H1 (cell line): ENCODE data around the gene FOSL1. TPM values are rescaled to one million over a fixed set of nuclear protein-coding genes. Genes with fewer than 3 reads are reported as not detected.

Experiments
- CTCF ChIA-PET: fragments of 300-600 bp; sonication (Branson Sonifier 250); formaldehyde crosslinking; loops from one replicate; lab custom pipeline; 2021; ENCODE audit not compliant: partially characterized antibody; lab: Charles Lee
- POLR2A ChIA-PET: fragments of 300-600 bp; sonication (Branson Sonifier 250); formaldehyde crosslinking; loops from one replicate; lab custom pipeline; 2021; ENCODE audit warnings: inconsistent platforms; ENCODE audit not compliant: partially characterized antibody; lab: Charles Lee
- DNase-seq, 2 experiments: peaks; one replicate each; pipeline versions ENCODE4 v3.0.0 to v3.0.0-alpha.2; 2010 to 2022; ENCODE audit warnings: low spot score in 2 of 2, low read depth in 1 of 2, mixed read lengths in 1 of 2
- FAIRE-seq: peaks from 2 replicates; lab custom pipeline; 2011; peaks lifted over from hg19 to GRCh38; lab: Jason Lieb, UNC
- H2AFZ ChIP-seq: 2 replicates; pipeline ENCODE4 v1.8.1; 2012; ENCODE audit warnings: low read length, inconsistent platforms
- H2AK5ac ChIP-seq: 2 replicates; pipeline ENCODE4 v1.6.1; 2013; ENCODE audit warnings: low read depth, low read length
- H2BK120ac ChIP-seq: replicated peaks from 2 replicates; pipeline ENCODE3; 2013; ENCODE audit warnings: low read depth, low read length, inconsistent platforms
- H2BK12ac ChIP-seq: 2 replicates; pipeline ENCODE4 v1.6.1; 2013; ENCODE audit warnings: low read depth, low read length
- H2BK15ac ChIP-seq: 2 replicates; pipeline ENCODE4 v1.6.1; 2013; ENCODE audit warnings: low read length
- H2BK20ac ChIP-seq: 2 replicates; pipeline ENCODE4 v1.6.1; 2013; ENCODE audit warnings: low read length
- H2BK5ac ChIP-seq: 2 replicates; pipeline ENCODE4 v1.6.1; 2013; ENCODE audit warnings: low read depth, low read length
- H3K14ac ChIP-seq: 2 replicates; pipeline ENCODE4 v1.6.1; 2013; ENCODE audit warnings: inconsistent platforms; ENCODE audit not compliant: insufficient read length
- H3K18ac ChIP-seq: 2 replicates; pipeline ENCODE4 v1.6.1; 2013; ENCODE audit warnings: low read length; ENCODE audit errors: extremely low read depth
- H3K23ac ChIP-seq: 2 replicates; pipeline ENCODE4 v1.6.1; 2013; ENCODE audit warnings: inconsistent platforms; ENCODE audit not compliant: insufficient read length
- H3K23me2 ChIP-seq: 2 replicates; pipeline ENCODE4 v1.6.1; 2013; ENCODE audit warnings: low read depth, low read length
- H3K27ac ChIP-seq: 2 replicates; pipeline ENCODE4 v1.6.1; 2011; ENCODE audit warnings: low read depth, low read length, inconsistent platforms
- H3K27me3 ChIP-seq, 4 experiments: replicated peaks in 1 of 4; 1 replicate in 1 of 4; 2 replicates in 3 of 4; pipeline versions ENCODE4 v1.6.1 to v1.8.1; 2011 to 2013; ENCODE audit warnings: low read length in 3 of 4, mild to moderate bottlenecking in 3 of 4, inconsistent platforms in 2 of 4, mixed read lengths in 2 of 4, moderate library complexity in 1 of 4; ENCODE audit not compliant: control insufficient read depth in 3 of 4, insufficient read depth in 3 of 4; ENCODE audit errors: extremely low read depth in 1 of 4
- H3K36me3 ChIP-seq, 4 experiments: 2 replicates each; pipeline versions ENCODE4 v1.6.1 to v1.8.1; 2011 to 2013; ENCODE audit warnings: mild to moderate bottlenecking in 4 of 4, low read length in 3 of 4, moderate library complexity in 2 of 4, control low read depth in 1 of 4, inconsistent platforms in 1 of 4; ENCODE audit not compliant: insufficient read depth in 4 of 4, control insufficient read depth in 2 of 4
- H3K4ac ChIP-seq: replicated peaks from 2 replicates; pipeline ENCODE3; 2013; ENCODE audit warnings: low read length, low read depth, mixed read lengths, inconsistent platforms; ENCODE audit not compliant: insufficient read length
- H3K4me1 ChIP-seq, 4 experiments: replicated peaks in 1 of 4; 1 replicate in 1 of 4; 2 replicates in 3 of 4; pipeline versions ENCODE4 v1.6.1 to v1.8.1; 2011 to 2013; ENCODE audit warnings: low read length in 3 of 4, inconsistent platforms in 2 of 4, mixed read lengths in 1 of 4; ENCODE audit not compliant: insufficient read depth in 4 of 4, control insufficient read depth in 3 of 4
- H3K4me2 ChIP-seq, 2 experiments: 2 replicates each; pipeline versions ENCODE4 v1.6.1 to v1.8.1; 2011 to 2013; ENCODE audit warnings: low read depth in 2 of 2, low read length in 2 of 2, control low read depth in 1 of 2, inconsistent platforms in 1 of 2, mild to moderate bottlenecking in 1 of 2; ENCODE audit not compliant: insufficient read depth in 1 of 2
- H3K4me3 ChIP-seq, 4 experiments: fragments of 200-600, 300-600 bp in 1 of 4; sonication (generic), shearing (Covaris generic), sonication (Bioruptor Twin) in 1 of 4; 2 replicates each; pipeline versions ENCODE4 v1.5.1 to v1.8.1; 2011 to 2016; ENCODE audit warnings: low read length in 4 of 4, low read depth in 3 of 4, control low read depth in 2 of 4, inconsistent platforms in 2 of 4, mild to moderate bottlenecking in 2 of 4, mixed read lengths in 1 of 4, moderate library complexity in 1 of 4; ENCODE audit not compliant: insufficient read depth in 2 of 4; ENCODE audit errors: extremely low read depth in 1 of 4
- H3K56ac ChIP-seq: replicated peaks from 2 replicates; pipeline ENCODE3; 2013; ENCODE audit warnings: low read depth, mild to moderate bottlenecking, mixed read lengths, low read length, inconsistent platforms; ENCODE audit not compliant: insufficient read length
- H3K79me1 ChIP-seq: 2 replicates; pipeline ENCODE4 v1.6.1; 2013; ENCODE audit warnings: low read depth, low read length, control low read depth
- H3K79me2 ChIP-seq, 2 experiments: 2 replicates each; pipeline versions ENCODE4 v1.6.1 to v1.8.1; 2012 to 2013; ENCODE audit warnings: low read length in 2 of 2, mild to moderate bottlenecking in 2 of 2, inconsistent platforms in 1 of 2; ENCODE audit not compliant: insufficient read depth in 2 of 2, control insufficient read depth in 1 of 2
- H3K9ac ChIP-seq, 4 experiments: replicated peaks in 1 of 4; 1 replicate in 1 of 4; 2 replicates in 3 of 4; pipeline versions ENCODE4 v1.6.1 to v1.8.1; 2011 to 2013; ENCODE audit warnings: low read depth in 3 of 4, low read length in 3 of 4, control low read depth in 2 of 4, mild to moderate bottlenecking in 2 of 4, moderate library complexity in 2 of 4, inconsistent platforms in 1 of 4; ENCODE audit errors: extremely low read depth in 1 of 4
- H3K9me3 ChIP-seq, 2 experiments: 2 replicates each; pipeline versions ENCODE4 v1.6.1 to v1.8.1; 2012 to 2013; ENCODE audit warnings: mild to moderate bottlenecking in 2 of 2, moderate library complexity in 2 of 2, control low read depth in 1 of 2, inconsistent platforms in 1 of 2, low read depth in 1 of 2, low read length in 1 of 2, mixed read lengths in 1 of 2; ENCODE audit not compliant: insufficient read depth in 2 of 2
- H4K20me1 ChIP-seq, 2 experiments: replicated peaks in 1 of 2; 2 replicates each; pipeline versions ENCODE3 to v1.8.1; 2011 to 2013; ENCODE audit warnings: inconsistent platforms in 2 of 2, low read length in 2 of 2, mild to moderate bottlenecking in 1 of 2; ENCODE audit not compliant: insufficient read depth in 2 of 2, control insufficient read depth in 1 of 2
- H4K5ac ChIP-seq: 2 replicates; pipeline ENCODE4 v1.6.1; 2013; ENCODE audit warnings: low read length, low read depth, mixed read lengths, inconsistent platforms; ENCODE audit not compliant: insufficient read length
- H4K8ac ChIP-seq: 2 replicates; pipeline ENCODE4 v1.8.0; 2013; ENCODE audit warnings: mild to moderate bottlenecking, moderate library complexity, low read length, inconsistent platforms; ENCODE audit not compliant: insufficient read depth; ENCODE audit errors: extremely low read depth
- H4K91ac ChIP-seq: replicated peaks from 2 replicates; pipeline ENCODE3; 2013; ENCODE audit warnings: low read length, mixed read lengths, inconsistent platforms; ENCODE audit not compliant: insufficient read length
- POLR2A ChIP-seq, 2 experiments: IDR thresholded peaks; 1 replicate in 1 of 2; 2 replicates in 1 of 2; pipeline ENCODE4 v1.6.1; 2011; ENCODE audit warnings: low read depth in 2 of 2, low read length in 2 of 2, mild to moderate bottlenecking in 2 of 2; ENCODE audit errors: control extremely low read depth in 1 of 2
- RAD21 ChIP-seq, 2 experiments: IDR thresholded peaks in 1 of 2; conservative IDR thresholded peaks in 1 of 2; 2 replicates each; pipeline ENCODE4 v1.6.1; 2011; ENCODE audit warnings: low read depth in 2 of 2, low read length in 2 of 2, improper control_type of control experiment in 1 of 2, inconsistent platforms in 1 of 2, mild to moderate bottlenecking in 1 of 2, moderate library complexity in 1 of 2
- RNF2 ChIP-seq: fragments of 200-900, 300-1000 bp; sonication (generic); IDR thresholded peaks from 2 replicates; pipeline ENCODE4 v1.7.1; 2016; ENCODE audit warnings: borderline replicate concordance, low read depth, mild to moderate bottlenecking, antibody characterized with exemption, low read length; ENCODE audit not compliant: poor library complexity, severe bottlenecking; ENCODE audit errors: missing control alignments
- TAF7 ChIP-seq: optimal IDR thresholded peaks from 2 replicates; pipeline ENCODE3; 2011; ENCODE audit warnings: low read depth, mild to moderate bottlenecking, inconsistent platforms, low read length, moderate library complexity, borderline replicate concordance
- WGBS, 2 experiments: shearing (Covaris generic) in 1 of 2; methylation state at CpG; one replicate each; pipeline versions ENCODE4 v1.1.6 to v1.1.7; 2013 to 2015; ENCODE audit warnings: low lambda C conversion rate in 2 of 2, mixed read lengths in 2 of 2, inconsistent platforms in 1 of 2, low coverage in 1 of 2, missing lambda C conversion rate in 1 of 2; ENCODE audit not compliant: insufficient replicate concordance in 2 of 2, insufficient coverage in 1 of 2, insufficient read length in 1 of 2; ENCODE audit errors: extremely low coverage in 1 of 2, missing lambda C conversion rate in 1 of 2; 5-methylcytosine and 5-hydroxymethylcytosine counted together
- polyA plus RNA-seq, 7 experiments: library from polyadenylated mRNA; depleted of rRNA in 3 of 7; stranded (reverse) in 5 of 7; unstranded in 2 of 7; fragments of >200 nt in 5 of 7; fragments of 200-250 nt in 2 of 7; gene quantifications; 1 replicate in 5 of 7; 2 replicates in 1 of 7; 4 replicates in 1 of 7; pipeline versions ENCODE4 v1.2.1 to v1.2.3, GENCODE V29; 2011 to 2013; ENCODE audit warnings: missing spikeins in 2 of 7, mixed read lengths in 2 of 7
- total RNA-seq: library from RNA; stranded (reverse); fragmentation: NEBNext Ultra II Directional; extraction: Animal tissue kit (Norgen Biotek cat#: 25700); gene quantifications from 2 replicates; pipeline ENCODE4 v1.2.1, GENCODE V29; 2021
- TF ChIP-seq, protein P1 (sequence below): IDR thresholded peaks from 2 replicates; pipeline ENCODE4 v1.6.1; 2012; ENCODE audit warnings: inconsistent platforms
- TF ChIP-seq, protein P2 (sequence below), 3 experiments: IDR thresholded peaks; 1 replicate in 2 of 3; 2 replicates in 1 of 3; pipeline versions ENCODE4 v1.5.1 to v1.6.1; 2011; ENCODE audit warnings: low read length in 3 of 3, mild to moderate bottlenecking in 3 of 3, inconsistent platforms in 2 of 3, low read depth in 1 of 3, moderate library complexity in 1 of 3; ENCODE audit not compliant: insufficient read depth in 1 of 3; ENCODE audit errors: control extremely low read depth in 1 of 3

The FOSL1 gene
- total and polyA plus RNA-seq, 2 of the 8 experiments (the other 6 are each of a cell fraction or from before 2014, with no cell fraction given): 6.3 to 7.2 TPM

DNA sequence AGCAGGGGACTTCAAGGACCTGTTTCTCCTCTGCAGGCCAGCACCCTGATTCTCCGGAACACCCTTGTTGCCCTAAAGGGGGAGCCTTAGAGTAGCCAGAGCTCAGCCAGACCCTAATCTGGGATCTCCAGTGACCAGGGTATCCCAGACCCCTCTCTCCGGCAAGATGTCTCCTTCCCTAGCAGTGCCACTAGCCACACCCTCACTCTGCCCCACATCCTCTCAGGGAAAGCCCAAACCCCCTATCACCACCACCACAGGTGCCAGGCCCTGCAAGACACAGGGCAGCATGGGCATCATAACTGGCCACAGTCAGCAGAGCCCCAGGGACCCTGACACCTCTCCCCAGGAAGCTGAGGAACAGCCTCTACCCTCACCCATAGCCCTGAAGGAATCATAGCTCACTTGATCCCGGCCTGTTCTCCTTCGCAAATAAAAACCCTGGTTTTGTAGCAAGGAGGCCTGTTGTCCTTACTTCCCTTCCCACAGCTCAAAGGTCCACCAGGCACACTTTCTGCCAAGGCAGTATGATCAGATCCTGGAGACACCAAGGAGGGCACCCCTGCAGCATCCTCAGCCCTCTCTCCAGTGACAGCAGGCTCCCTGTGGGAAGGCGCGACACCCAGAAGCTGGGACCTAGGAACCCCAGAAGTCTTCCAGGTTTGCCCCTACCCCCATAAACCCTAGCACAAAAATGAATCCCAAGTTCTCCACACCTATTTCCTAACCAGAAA, 46.8 kb downstream of the FOSL1 start:
- Histone ChIP-seq H3K9ac (no peak overlapping the region), H4K20me1 (peaks cover 29 to 30% of the 10 kb centered on the region in 2 experiments)
- POLR2A ChIA-PET: interaction anchor here (0.7 to 38.3 kb wide), 20 partner anchors 8 to 240 kb away, joined by 3 to 1071 read pairs (median 4); partner anchors contain the start of genes CCDC85B, CFL1, CTSW and EFEMP2
- TF ChIP-seq RNF2 (no peak), POLR2A (IDR thresholded peaks at IDR 0.05; ENCODE audit: control extremely low read depth in 1 of 2, low read depth in 2 of 2, low read length in 2 of 2) (peak in 1 of 2 experiments; percentile 35; a peak in 1 of 3 replicates), RAD21 (IDR thresholded peaks at IDR 0.05 in 1 of 2, conservative IDR thresholded peaks at IDR 0.05 in 1 of 2; ENCODE audit: low read depth in 2 of 2, low read length in 2 of 2) (peak; percentile 15 to 19; a peak in 1 of 4 replicates), TAF7 (peak; percentile 20)
- TF ChIP-seq, protein P1, sequence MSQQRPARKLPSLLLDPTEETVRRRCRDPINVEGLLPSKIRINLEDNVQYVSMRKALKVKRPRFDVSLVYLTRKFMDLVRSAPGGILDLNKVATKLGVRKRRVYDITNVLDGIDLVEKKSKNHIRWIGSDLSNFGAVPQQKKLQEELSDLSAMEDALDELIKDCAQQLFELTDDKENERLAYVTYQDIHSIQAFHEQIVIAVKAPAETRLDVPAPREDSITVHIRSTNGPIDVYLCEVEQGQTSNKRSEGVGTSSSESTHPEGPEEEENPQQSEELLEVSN: no peak
- TF ChIP-seq, protein P2, sequence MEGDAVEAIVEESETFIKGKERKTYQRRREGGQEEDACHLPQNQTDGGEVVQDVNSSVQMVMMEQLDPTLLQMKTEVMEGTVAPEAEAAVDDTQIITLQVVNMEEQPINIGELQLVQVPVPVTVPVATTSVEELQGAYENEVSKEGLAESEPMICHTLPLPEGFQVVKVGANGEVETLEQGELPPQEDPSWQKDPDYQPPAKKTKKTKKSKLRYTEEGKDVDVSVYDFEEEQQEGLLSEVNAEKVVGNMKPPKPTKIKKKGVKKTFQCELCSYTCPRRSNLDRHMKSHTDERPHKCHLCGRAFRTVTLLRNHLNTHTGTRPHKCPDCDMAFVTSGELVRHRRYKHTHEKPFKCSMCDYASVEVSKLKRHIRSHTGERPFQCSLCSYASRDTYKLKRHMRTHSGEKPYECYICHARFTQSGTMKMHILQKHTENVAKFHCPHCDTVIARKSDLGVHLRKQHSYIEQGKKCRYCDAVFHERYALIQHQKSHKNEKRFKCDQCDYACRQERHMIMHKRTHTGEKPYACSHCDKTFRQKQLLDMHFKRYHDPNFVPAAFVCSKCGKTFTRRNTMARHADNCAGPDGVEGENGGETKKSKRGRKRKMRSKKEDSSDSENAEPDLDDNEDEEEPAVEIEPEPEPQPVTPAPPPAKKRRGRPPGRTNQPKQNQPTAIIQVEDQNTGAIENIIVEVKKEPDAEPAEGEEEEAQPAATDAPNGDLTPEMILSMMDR (IDR thresholded peaks at IDR 0.05; ENCODE audit: control extremely low read depth in 1 of 3, insufficient read depth in 1 of 3, low read depth in 1 of 3, low read length in 3 of 3): peak in 2 of 3 experiments; percentile 27 to 47; a peak in 2 of 4 replicates

More for the DNA sequence above, 46.8 kb downstream of the FOSL1 start:
- no peak overlapping the region for H2BK12ac ChIP-seq
- H2AK5ac ChIP-seq: no peak overlapping the region
- H3K79me2 ChIP-seq: peaks cover 15 to 36% of the 10 kb centered on the region in 2 experiments
- no peak overlapping the region for H4K91ac ChIP-seq
- H3K4me1 ChIP-seq: peaks cover 0 to 10% (median under 1%) of the 10 kb centered on the region in 4 experiments; a peak in 5 of 7 replicates
- H4K8ac ChIP-seq: peak overlapping the region; percentile 75
- H2AFZ ChIP-seq: no peak overlapping the region
- H3K36me3 ChIP-seq: peaks cover 17 to 34% (median 31%) of the 10 kb centered on the region in 4 experiments
- H3K23me2 ChIP-seq: peaks cover 3% of the 10 kb centered on the region; the same call in 1 of the 2 replicates
- H3K23ac ChIP-seq: no peak overlapping the region
- H3K18ac ChIP-seq: no peak overlapping the region
- H4K5ac ChIP-seq: no peak overlapping the region
- 88% methylated on average over 6 of the region's 6 CpGs; no CpG with 5 or more reads in 1 of the 2 experiments for WGBS, 2 experiments
- CTCF ChIA-PET: interaction anchor here (0.6 to 15.2 kb wide), 16 partner anchors 8 to 197 kb away, joined by 3 to 283 read pairs (median 4); partner anchors contain the start of genes AP5B1, CCDC85B, CFL1 and CTSW
- H2BK15ac ChIP-seq: no peak overlapping the region
- no peak overlapping the region for H3K4me2 ChIP-seq
- H3K56ac ChIP-seq: no peak overlapping the region
- DNase-seq (no peak), FAIRE-seq (no peak)
- peaks cover 7 to 10% of the 10 kb centered on the region in 2 experiments; a peak in 2 of 4 replicates for H3K9me3 ChIP-seq
- peaks cover 20% of the 10 kb centered on the region for H3K79me1 ChIP-seq
- no peak overlapping the region for H2BK120ac ChIP-seq
- H2BK5ac ChIP-seq: 0 out of 2 replicates have a peak overlapping the region, but pooled peaks have one; percentile 20
- no peaks in the 10 kb centered on the region for H3K27me3 ChIP-seq
- no peak overlapping the region for H3K27ac ChIP-seq
- no peak overlapping the region for H3K14ac ChIP-seq
- H2BK20ac ChIP-seq: no peak overlapping the region
- no peak overlapping the region for H3K4ac ChIP-seq
- H3K4me3 ChIP-seq: no peak overlapping the region
